Measurements from ENCODE around the gene FANCG. TPM values are rescaled to one million over a fixed set of nuclear protein-coding genes. Genes with fewer than 3 reads are reported as not detected.
A peak's percentile ranks its signal among the peaks of the same experiment; 100 is the strongest.

Gene FANCG
- total and polyA plus RNA-seq, 8 donors, result 1.3 to 30.9 (median 16.4) TPM

DNA sequence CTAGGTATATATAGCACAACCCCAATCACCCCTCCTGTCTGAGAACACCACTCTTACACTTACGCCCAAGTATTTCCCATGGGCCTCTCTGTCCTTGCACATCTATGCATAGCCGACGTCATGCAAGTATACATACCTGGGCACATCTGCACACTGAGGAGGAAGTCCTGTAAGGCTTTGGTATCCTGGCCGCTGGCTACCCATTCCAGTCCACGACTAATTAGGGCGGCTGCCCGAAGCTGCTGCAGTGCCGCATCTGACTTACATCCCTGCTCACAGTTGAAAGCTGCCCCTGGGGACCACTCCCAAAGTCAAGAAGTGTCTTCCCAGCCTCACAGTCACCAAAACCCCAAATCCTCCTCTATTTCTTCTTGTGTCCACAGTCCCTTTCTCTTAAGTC, 5.0 kb downstream of the FANCG start:
- no peak for DNase-seq
- Histone ChIP-seq H3K4me1 (peaks cover 25 to 45% (median 40%) of the 10 kb centered on the region in 4 donors), H3K9me3 (no peaks in the 10 kb centered on the region), H3K27me3 (no peaks in the 10 kb centered on the region), H3K4me3 (no peak overlapping the region), H3K27ac (no peak overlapping the region), H3K36me3 (peaks cover 0 to 32% (median 22%) of the 10 kb centered on the region in 4 donors)
- 93 to 98% (median 95%) methylated on average over 8 of the region's 8 CpGs for WGBS, 5 donors
- TF ChIP-seq POLR2AphosphoS5 (IDR thresholded peaks at IDR 0.05), result no peak
- TF ChIP-seq EP300 (IDR thresholded peaks at IDR 0.05), result no peak
- no peak for TF ChIP-seq POLR2A (IDR thresholded peaks at IDR 0.05)
- TF ChIP-seq, protein P1, sequence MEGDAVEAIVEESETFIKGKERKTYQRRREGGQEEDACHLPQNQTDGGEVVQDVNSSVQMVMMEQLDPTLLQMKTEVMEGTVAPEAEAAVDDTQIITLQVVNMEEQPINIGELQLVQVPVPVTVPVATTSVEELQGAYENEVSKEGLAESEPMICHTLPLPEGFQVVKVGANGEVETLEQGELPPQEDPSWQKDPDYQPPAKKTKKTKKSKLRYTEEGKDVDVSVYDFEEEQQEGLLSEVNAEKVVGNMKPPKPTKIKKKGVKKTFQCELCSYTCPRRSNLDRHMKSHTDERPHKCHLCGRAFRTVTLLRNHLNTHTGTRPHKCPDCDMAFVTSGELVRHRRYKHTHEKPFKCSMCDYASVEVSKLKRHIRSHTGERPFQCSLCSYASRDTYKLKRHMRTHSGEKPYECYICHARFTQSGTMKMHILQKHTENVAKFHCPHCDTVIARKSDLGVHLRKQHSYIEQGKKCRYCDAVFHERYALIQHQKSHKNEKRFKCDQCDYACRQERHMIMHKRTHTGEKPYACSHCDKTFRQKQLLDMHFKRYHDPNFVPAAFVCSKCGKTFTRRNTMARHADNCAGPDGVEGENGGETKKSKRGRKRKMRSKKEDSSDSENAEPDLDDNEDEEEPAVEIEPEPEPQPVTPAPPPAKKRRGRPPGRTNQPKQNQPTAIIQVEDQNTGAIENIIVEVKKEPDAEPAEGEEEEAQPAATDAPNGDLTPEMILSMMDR (IDR thresholded peaks at IDR 0.05), result no peak
- intact Hi-C loops (cut with DNase I; ENCODE audit: low total_unique reads), result no loop called here

DNA sequence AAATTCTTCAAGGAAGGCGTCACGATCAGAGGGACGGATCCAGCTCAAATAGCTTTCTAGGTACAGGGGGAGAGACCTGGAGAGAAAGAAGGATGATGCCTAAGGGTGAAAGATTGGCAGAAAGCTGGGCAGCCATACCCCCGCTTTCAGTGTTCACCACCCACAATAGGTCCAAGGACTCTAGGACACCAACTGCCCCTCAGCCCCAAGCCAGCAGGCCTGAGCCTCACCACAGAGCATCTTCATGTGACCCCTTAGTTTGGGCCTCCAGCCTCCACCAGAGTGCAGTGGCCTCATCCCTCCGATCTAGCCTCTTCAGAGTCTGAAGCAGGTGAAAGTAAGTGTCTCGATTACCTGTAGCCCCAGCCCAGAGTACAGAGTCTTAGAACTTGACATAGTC, 5.6 kb downstream of the FANCG start:
- DNase-seq, result no peak
- H3K27ac ChIP-seq, result no peak overlapping the region
- TF ChIP-seq POLR2A (IDR thresholded peaks at IDR 0.05) (no peak), EP300 (IDR thresholded peaks at IDR 0.05) (no peak), POLR2AphosphoS5 (IDR thresholded peaks at IDR 0.05) (no peak)
- TF ChIP-seq, protein P1 (IDR thresholded peaks at IDR 0.05), result no peak
- H3K36me3 ChIP-seq, result peaks cover 0 to 32% (median 22%) of the 10 kb centered on the region in 4 donors
- intact Hi-C loops (cut with DNase I; ENCODE audit: low total_unique reads), result no loop called here
- no peak overlapping the region for H3K4me3 ChIP-seq
- no peaks in the 10 kb centered on the region for H3K9me3 ChIP-seq
- H3K4me1 ChIP-seq, result peaks cover 29 to 46% (median 43%) of the 10 kb centered on the region in 4 donors
- 94 to 99% (median 99%) methylated on average over 6 of the region's 6 CpGs for WGBS, 5 donors
- no peaks in the 10 kb centered on the region for H3K27me3 ChIP-seq

DNA sequence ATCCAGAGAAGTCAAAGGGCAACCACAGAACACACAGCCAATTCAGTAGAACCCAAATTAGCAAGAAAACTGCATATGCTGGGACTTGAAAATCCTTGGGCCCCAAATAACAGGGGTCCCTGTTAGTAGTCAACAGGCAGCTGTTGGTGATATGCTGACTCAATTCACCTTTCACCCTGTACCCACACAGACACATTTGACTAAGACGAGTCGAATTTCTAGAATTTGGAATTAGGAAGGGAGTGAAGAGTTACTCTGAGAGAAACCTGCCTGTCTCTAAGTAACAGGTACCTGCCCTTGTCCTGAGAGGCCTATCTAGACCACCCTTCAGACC, 6.5 kb downstream of the FANCG start:
- Histone ChIP-seq H3K9me3 (no peaks in the 10 kb centered on the region), H3K4me1 (peaks cover 29 to 46% (median 43%) of the 10 kb centered on the region in 4 donors), H3K27ac (peak overlapping the region in 4 of 5 donors; percentile 99 to 100 (median 100)), H3K36me3 (peaks cover 0 to 34% (median 24%) of the 10 kb centered on the region in 4 donors), H3K4me3 (peak overlapping the region in 2 of 4 donors; percentile 73 to 88), H3K27me3 (no peaks in the 10 kb centered on the region)
- intact Hi-C loops (cut with DNase I; ENCODE audit: low total_unique reads), result no loop called here
- WGBS, 5 donors, result 81 to 100% (median 91%) methylated on average over 2 of the region's 2 CpGs
- TF ChIP-seq EP300 (IDR thresholded peaks at IDR 0.05) (no peak), POLR2A (IDR thresholded peaks at IDR 0.05) (no peak)
- TF ChIP-seq, protein P1 (IDR thresholded peaks at IDR 0.05), result no peak
- no peak for DNase-seq

DNA sequence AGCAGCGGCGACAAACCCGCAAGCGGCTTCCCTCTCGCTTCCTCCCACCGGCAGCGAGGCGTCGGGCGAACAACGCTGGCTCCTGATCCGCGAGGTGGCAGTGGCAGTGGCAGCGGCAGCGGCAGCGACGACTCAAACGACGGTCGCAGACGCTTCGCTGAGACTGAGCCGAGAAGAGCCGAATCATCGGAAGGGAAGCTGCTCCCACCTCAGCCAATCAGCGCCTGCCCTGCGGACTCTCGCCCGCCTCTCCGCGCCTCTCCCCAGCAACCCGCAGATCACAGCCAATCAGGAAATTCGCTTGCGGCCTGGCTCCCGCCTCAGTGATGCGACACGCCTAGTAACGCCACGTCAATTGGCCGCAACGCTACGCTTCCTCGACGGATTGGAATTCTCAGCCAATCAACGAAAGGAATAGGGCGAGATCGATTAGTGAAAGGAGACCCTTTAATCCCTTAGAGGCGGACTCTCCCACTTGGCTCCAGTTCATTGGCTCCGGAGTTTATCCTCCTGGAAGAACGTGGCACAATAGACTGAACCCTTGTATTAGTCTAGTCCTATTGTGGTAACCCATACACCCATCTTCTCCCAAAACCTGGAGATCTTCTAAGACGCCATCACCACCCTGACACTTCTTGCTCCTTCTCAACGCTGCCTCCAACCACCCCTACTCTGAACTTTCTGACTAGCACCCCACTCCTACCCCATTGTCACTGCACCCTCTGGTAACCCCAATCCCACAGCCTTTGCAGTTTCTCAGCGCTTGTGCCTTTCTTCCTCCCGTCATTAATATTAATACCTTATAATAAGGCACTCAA, 7.1 kb downstream of the FANCG start, which contains the start of gene VCP:
Gene VCP, minus strand, starts transcription at position 165 of the 818 bp plus-strand sequence. CDS start 272 bp downstream, outside the sequence.
- Histone ChIP-seq H3K27ac (peak within 1 kb of the TSS; percentile 98 to 100 (median 100)), H3K27me3 (no peaks in the 10 kb centered on the region), H3K36me3 (peaks cover 4 to 40% (median 30%) of the 10 kb centered on the region in 4 donors), H3K4me3 (peak within 1 kb of the TSS; percentile 73 to 100 (median 94)), H3K4me1 (peaks cover 26 to 45% (median 43%) of the 10 kb centered on the region in 4 donors), H3K9me3 (no peaks in the 10 kb centered on the region)
- intact Hi-C loops (cut with DNase I; ENCODE audit: low total_unique reads), result no loop called here
- TF ChIP-seq POLR2AphosphoS5 (IDR thresholded peaks at IDR 0.05) (peak; percentile 80 to 97 (median 96)), EP300 (IDR thresholded peaks at IDR 0.05) (no peak), POLR2A (IDR thresholded peaks at IDR 0.05) (peak in 2 of 4 donors; percentile 79 to 81)
- TF ChIP-seq, protein P1 (IDR thresholded peaks at IDR 0.05), result no peak
- WGBS, 5 donors, result 5 to 6% (median 5%) methylated on average over 33 to 54 of the region's 54 CpGs
- peak; percentile 98 to 100 for DNase-seq

All from stomach (tissue), 9 donors.